ENCODE results near the gene DCLK2. TPM values are rescaled to one million over a fixed set of nuclear protein-coding genes. Genes with fewer than 3 reads are reported as not detected.
A peak's percentile ranks its signal among the peaks of the same experiment; 100 is the strongest.

DCLK2 gene
- total RNA-seq, 2 donors from 2014 or later = 3.1 to 3.9 TPM

- Histone ChIP-seq H3K36me3 (no peaks in the 10 kb centered on the region), H3K4me1 (peaks cover 14% of the 10 kb centered on the region), H3K27ac (no peak overlapping the region), H3K9ac (ENCODE audit: low read depth in 2 of 2, low read length in 2 of 2) (no peak overlapping the region), H3K27me3 (no peaks in the 10 kb centered on the region), H3K4me3 (no peak overlapping the region), H3K9me3 (no peaks in the 10 kb centered on the region)
- intact Hi-C loops (cut with DNase I) = no loop called here
- no peak for TF ChIP-seq CTCF (IDR thresholded peaks at IDR 0.05)
- DNase-seq = no peak
Observed at GRCh38 chr4:150253416-150253815, 175.2 kb downstream of the DCLK2 start.

- no peaks in the 10 kb centered on the region for H3K27me3 ChIP-seq
- H3K4me3 ChIP-seq = no peak overlapping the region
- no peaks in the 10 kb centered on the region for H3K36me3 ChIP-seq
- peaks cover 14% of the 10 kb centered on the region for H3K4me1 ChIP-seq
- intact Hi-C loops (cut with DNase I) = no loop called here
- H3K9ac ChIP-seq (ENCODE audit: low read depth in 2 of 2, low read length in 2 of 2) = no peak overlapping the region
- DNase-seq = no peak
- no peaks in the 10 kb centered on the region for H3K9me3 ChIP-seq
- H3K27ac ChIP-seq = no peak overlapping the region
- no peak for TF ChIP-seq CTCF (IDR thresholded peaks at IDR 0.05)
Observed at GRCh38 chr4:150253965-150254630, 175.9 kb downstream of the DCLK2 start.

- no peak for DNase-seq
- intact Hi-C loops (cut with DNase I) = no loop called here
Observed at GRCh38 chr4:150255610-150256224, 177.5 kb downstream of the DCLK2 start.

DNA sequence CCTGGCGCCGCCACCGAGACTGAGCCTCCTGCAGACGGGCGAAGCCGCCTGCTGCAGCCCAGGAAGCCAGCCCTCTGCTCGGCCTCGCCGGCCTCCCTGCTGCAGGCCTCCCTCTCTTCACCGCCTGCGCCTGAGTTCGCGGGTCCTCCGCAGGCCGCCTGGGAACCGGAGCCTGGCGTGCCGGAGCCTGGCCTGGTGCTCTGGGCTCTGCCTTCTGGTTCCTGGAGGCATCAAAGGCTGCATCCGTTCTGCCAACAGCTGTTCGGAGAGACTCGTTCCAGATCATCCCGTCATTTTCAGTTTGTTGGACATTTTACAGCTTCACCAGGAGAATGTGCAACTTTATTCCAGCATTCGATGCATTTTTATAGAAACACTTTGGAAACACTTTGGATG is 178.0 kb downstream of the DCLK2 start:
- DNase-seq = no peak
- no peaks in the 10 kb centered on the region for H3K36me3 ChIP-seq
- H3K27ac ChIP-seq = peak overlapping the region; percentile 78
- intact Hi-C loops (cut with DNase I) = no loop called here
- H3K9me3 ChIP-seq = no peaks in the 10 kb centered on the region
- peaks cover 14% of the 10 kb centered on the region for H3K4me1 ChIP-seq
- no peaks in the 10 kb centered on the region for H3K27me3 ChIP-seq
- peak overlapping the region in 1 of 2 donors; percentile 68 for H3K9ac ChIP-seq (ENCODE audit: low read depth in 2 of 2, low read length in 2 of 2)
- no peak overlapping the region for H3K4me3 ChIP-seq
- TF ChIP-seq CTCF (IDR thresholded peaks at IDR 0.05) = no peak

More at GRCh38 chr4:150255610-150256224, 177.5 kb downstream of the DCLK2 start:
- Histone ChIP-seq H3K27me3 (no peaks in the 10 kb centered on the region), H3K9ac (ENCODE audit: low read depth in 2 of 2, low read length in 2 of 2) (peak overlapping the region in 1 of 2 donors; percentile 68), H3K9me3 (no peaks in the 10 kb centered on the region), H3K27ac (peak overlapping the region; percentile 78), H3K4me3 (no peak overlapping the region), H3K36me3 (no peaks in the 10 kb centered on the region), H3K4me1 (peaks cover 14% of the 10 kb centered on the region)
- TF ChIP-seq CTCF (IDR thresholded peaks at IDR 0.05) = no peak

- H3K9me3 ChIP-seq = no peaks in the 10 kb centered on the region
- H3K9ac ChIP-seq (ENCODE audit: low read depth in 2 of 2, low read length in 2 of 2) = peak overlapping the region in 1 of 2 donors; percentile 68
- no peak overlapping the region for H3K4me3 ChIP-seq
- H3K4me1 ChIP-seq = peaks cover 14% of the 10 kb centered on the region
- no peak for TF ChIP-seq CTCF (IDR thresholded peaks at IDR 0.05)
- no peaks in the 10 kb centered on the region for H3K27me3 ChIP-seq
- no peaks in the 10 kb centered on the region for H3K36me3 ChIP-seq
- peak overlapping the region; percentile 78 for H3K27ac ChIP-seq
- peak; percentile 88 for DNase-seq
- intact Hi-C loops (cut with DNase I) = no loop called here
Observed at GRCh38 chr4:150256841-150257730, 178.8 kb downstream of the DCLK2 start.

All from colonic mucosa (tissue), 4 donors.